ENCODE results near the gene TNNT3.
A peak's percentile ranks its signal among the peaks of the same experiment; 100 is the strongest.

The TNNT3 gene

GRCh38 chr11:1876361-1877063, 43.0 kb upstream of the TNNT3 start:
- H3K4me1 ChIP-seq (ENCODE audit: control insufficient read depth in 1 of 2, insufficient read depth in 2 of 2, low read length in 2 of 2) = peaks cover 0 to 43% of the 10 kb centered on the region in 2 donors
- no peaks in the 10 kb centered on the region for H3K27me3 ChIP-seq (ENCODE audit: low read depth, low read length)
- no peak overlapping the region for H3K27ac ChIP-seq (ENCODE audit: low read length)
- H3K36me3 ChIP-seq (ENCODE audit: control insufficient read depth in 1 of 2, insufficient read depth in 2 of 2, low read length in 2 of 2) = no peaks in the 10 kb centered on the region
- no peaks in the 10 kb centered on the region for H3K9me3 ChIP-seq (ENCODE audit: control insufficient read depth in 1 of 2, low read length in 2 of 2)
- H3K4me3 ChIP-seq (ENCODE audit: low read depth in 1 of 2, low read length in 2 of 2) = peak overlapping the region in 1 of 2 donors; percentile 51

GRCh38 chr11:1877211-1878136, 42.0 kb upstream of the TNNT3 start:
- H3K4me3 ChIP-seq (ENCODE audit: low read depth in 1 of 2, low read length in 2 of 2) = peak overlapping the region in 1 of 2 donors; percentile 51
- no peaks in the 10 kb centered on the region for H3K27me3 ChIP-seq (ENCODE audit: low read depth, low read length)
- H3K9me3 ChIP-seq (ENCODE audit: control insufficient read depth in 1 of 2, low read length in 2 of 2) = no peaks in the 10 kb centered on the region
- H3K27ac ChIP-seq (ENCODE audit: low read length) = no peak overlapping the region
- peaks cover 0 to 49% of the 10 kb centered on the region in 2 donors for H3K4me1 ChIP-seq (ENCODE audit: control insufficient read depth in 1 of 2, insufficient read depth in 2 of 2, low read length in 2 of 2)
- no peaks in the 10 kb centered on the region for H3K36me3 ChIP-seq (ENCODE audit: control insufficient read depth in 1 of 2, insufficient read depth in 2 of 2, low read length in 2 of 2)

GRCh38 chr11:1878137-1879031, 41.1 kb upstream of the TNNT3 start:
- no peaks in the 10 kb centered on the region for H3K27me3 ChIP-seq (ENCODE audit: low read depth, low read length)
- no peak overlapping the region for H3K4me3 ChIP-seq (ENCODE audit: low read depth in 1 of 2, low read length in 2 of 2)
- no peak overlapping the region for H3K27ac ChIP-seq (ENCODE audit: low read length)
- peaks cover 0 to 56% of the 10 kb centered on the region in 2 donors for H3K4me1 ChIP-seq (ENCODE audit: control insufficient read depth in 1 of 2, insufficient read depth in 2 of 2, low read length in 2 of 2)
- peaks cover 0 to 4% of the 10 kb centered on the region in 2 donors for H3K36me3 ChIP-seq (ENCODE audit: control insufficient read depth in 1 of 2, insufficient read depth in 2 of 2, low read length in 2 of 2)
- no peaks in the 10 kb centered on the region for H3K9me3 ChIP-seq (ENCODE audit: control insufficient read depth in 1 of 2, low read length in 2 of 2)

- Histone ChIP-seq H3K36me3 (ENCODE audit: control insufficient read depth in 1 of 2, insufficient read depth in 2 of 2, low read length in 2 of 2) (peaks cover 0 to 14% of the 10 kb centered on the region in 2 donors), H3K4me3 (ENCODE audit: low read depth in 1 of 2, low read length in 2 of 2) (no peak overlapping the region), H3K9me3 (ENCODE audit: control insufficient read depth in 1 of 2, low read length in 2 of 2) (no peaks in the 10 kb centered on the region), H3K27ac (ENCODE audit: low read length) (no peak overlapping the region), H3K4me1 (ENCODE audit: control insufficient read depth in 1 of 2, insufficient read depth in 2 of 2, low read length in 2 of 2) (peaks cover 0 to 56% of the 10 kb centered on the region in 2 donors), H3K27me3 (ENCODE audit: low read depth, low read length) (no peaks in the 10 kb centered on the region)
Measured at GRCh38 chr11:1879342-1879940, 40.1 kb upstream of the TNNT3 start.

- Histone ChIP-seq H3K4me3 (ENCODE audit: low read depth in 1 of 2, low read length in 2 of 2) (no peak overlapping the region), H3K4me1 (ENCODE audit: control insufficient read depth in 1 of 2, insufficient read depth in 2 of 2, low read length in 2 of 2) (peaks cover 0 to 52% of the 10 kb centered on the region in 2 donors), H3K9me3 (ENCODE audit: control insufficient read depth in 1 of 2, low read length in 2 of 2) (no peaks in the 10 kb centered on the region), H3K27ac (ENCODE audit: low read length) (peak overlapping the region; percentile 58), H3K27me3 (ENCODE audit: low read depth, low read length) (no peaks in the 10 kb centered on the region), H3K36me3 (ENCODE audit: control insufficient read depth in 1 of 2, insufficient read depth in 2 of 2, low read length in 2 of 2) (peaks cover 0 to 21% of the 10 kb centered on the region in 2 donors)
Measured at GRCh38 chr11:1879941-1880720, 39.4 kb upstream of the TNNT3 start.

GRCh38 chr11:1880746-1881441, 38.6 kb upstream of the TNNT3 start:
- peak overlapping the region; percentile 58 for H3K27ac ChIP-seq (ENCODE audit: low read length)
- peaks cover 0 to 45% of the 10 kb centered on the region in 2 donors for H3K4me1 ChIP-seq (ENCODE audit: control insufficient read depth in 1 of 2, insufficient read depth in 2 of 2, low read length in 2 of 2)
- no peaks in the 10 kb centered on the region for H3K9me3 ChIP-seq (ENCODE audit: control insufficient read depth in 1 of 2, low read length in 2 of 2)
- H3K4me3 ChIP-seq (ENCODE audit: low read depth in 1 of 2, low read length in 2 of 2) = no peak overlapping the region
- no peaks in the 10 kb centered on the region for H3K27me3 ChIP-seq (ENCODE audit: low read depth, low read length)
- peaks cover 0 to 29% of the 10 kb centered on the region in 2 donors for H3K36me3 ChIP-seq (ENCODE audit: control insufficient read depth in 1 of 2, insufficient read depth in 2 of 2, low read length in 2 of 2)

GRCh38 chr11:1881442-1882264, 37.9 kb upstream of the TNNT3 start:
- no peaks in the 10 kb centered on the region for H3K27me3 ChIP-seq (ENCODE audit: low read depth, low read length)
- no peak overlapping the region for H3K27ac ChIP-seq (ENCODE audit: low read length)
- no peak overlapping the region for H3K4me3 ChIP-seq (ENCODE audit: low read depth in 1 of 2, low read length in 2 of 2)
- no peaks in the 10 kb centered on the region for H3K9me3 ChIP-seq (ENCODE audit: control insufficient read depth in 1 of 2, low read length in 2 of 2)
- H3K36me3 ChIP-seq (ENCODE audit: control insufficient read depth in 1 of 2, insufficient read depth in 2 of 2, low read length in 2 of 2) = peaks cover 0 to 30% of the 10 kb centered on the region in 2 donors
- H3K4me1 ChIP-seq (ENCODE audit: control insufficient read depth in 1 of 2, insufficient read depth in 2 of 2, low read length in 2 of 2) = peaks cover 0 to 38% of the 10 kb centered on the region in 2 donors

GRCh38 chr11:1882265-1883238, 37.0 kb upstream of the TNNT3 start:
- H3K27me3 ChIP-seq (ENCODE audit: low read depth, low read length) = no peaks in the 10 kb centered on the region
- H3K36me3 ChIP-seq (ENCODE audit: control insufficient read depth in 1 of 2, insufficient read depth in 2 of 2, low read length in 2 of 2) = peaks cover 3 to 30% of the 10 kb centered on the region in 2 donors
- H3K4me1 ChIP-seq (ENCODE audit: control insufficient read depth in 1 of 2, insufficient read depth in 2 of 2, low read length in 2 of 2) = peaks cover 0 to 29% of the 10 kb centered on the region in 2 donors
- H3K27ac ChIP-seq (ENCODE audit: low read length) = no peak overlapping the region
- no peaks in the 10 kb centered on the region for H3K9me3 ChIP-seq (ENCODE audit: control insufficient read depth in 1 of 2, low read length in 2 of 2)
- no peak overlapping the region for H3K4me3 ChIP-seq (ENCODE audit: low read depth in 1 of 2, low read length in 2 of 2)
